Activated CD8-positive, alpha-beta memory T cell treated with anti-CD3 and anti-CD28 coated beads, Interleukin-2, amount 50 U/mL, for 1 hour (primary cell): ENCODE data around the gene SCIN.
"Not testable (repeated sequence)": the region's sequence is repeated elsewhere in the genome, so short reads cannot be mapped to it uniquely, and the experiment has no call there.

Experiments
- DNase-seq: peaks from one replicate; pipeline ENCODE4 v3.0.0-alpha.2; 2020; ENCODE audit errors: extremely low read depth

Gene SCIN

DNA sequence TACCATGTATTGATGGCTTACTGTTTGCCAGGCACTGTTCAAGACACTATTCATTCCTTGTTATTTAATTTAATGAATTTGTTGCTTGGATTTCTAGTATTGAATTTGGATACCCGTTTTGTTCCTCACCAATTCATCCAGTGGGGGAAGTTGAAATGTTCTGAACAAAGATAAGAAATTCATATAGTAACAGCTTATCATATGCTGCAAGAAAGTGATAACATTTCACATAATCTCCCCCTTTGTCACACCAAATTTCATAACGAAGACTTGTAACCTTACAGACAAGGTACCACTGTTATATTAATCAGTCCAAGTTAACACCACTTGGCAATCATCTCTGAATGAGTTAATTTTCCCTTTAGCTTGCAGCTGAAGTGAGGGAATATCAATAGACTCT lies 42.1 kb downstream of the SCIN start:
- DNase-seq, result no peak

DNA sequence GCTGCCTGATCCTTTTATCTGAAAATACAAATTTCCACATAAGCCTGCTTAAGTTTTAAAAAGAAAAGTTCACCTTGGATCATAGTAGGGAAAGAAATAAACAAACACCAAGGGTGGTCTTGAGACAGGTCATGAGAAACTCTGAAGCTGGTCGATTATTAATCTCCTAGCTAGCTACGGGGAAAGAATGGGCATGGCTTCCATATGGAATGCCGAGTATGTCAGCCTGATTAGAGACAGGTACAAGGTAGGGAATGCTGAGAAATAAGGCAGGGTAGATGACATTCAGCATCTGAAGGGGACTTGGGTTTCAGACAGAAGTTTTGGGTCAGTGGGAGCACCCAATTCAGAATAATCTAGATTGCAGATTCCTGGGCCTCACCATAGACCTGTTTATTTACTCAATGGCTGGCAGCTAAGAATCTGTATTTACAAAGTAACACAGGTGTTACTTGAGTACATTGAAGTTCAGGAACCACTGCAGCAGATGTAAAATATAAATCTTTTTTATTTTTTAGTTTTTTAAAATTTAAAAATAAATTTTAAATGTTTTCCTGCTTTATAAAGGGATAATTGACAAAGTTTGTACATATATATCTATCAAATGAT lies 49.0 kb downstream of the SCIN start:
- no peak for DNase-seq

DNA sequence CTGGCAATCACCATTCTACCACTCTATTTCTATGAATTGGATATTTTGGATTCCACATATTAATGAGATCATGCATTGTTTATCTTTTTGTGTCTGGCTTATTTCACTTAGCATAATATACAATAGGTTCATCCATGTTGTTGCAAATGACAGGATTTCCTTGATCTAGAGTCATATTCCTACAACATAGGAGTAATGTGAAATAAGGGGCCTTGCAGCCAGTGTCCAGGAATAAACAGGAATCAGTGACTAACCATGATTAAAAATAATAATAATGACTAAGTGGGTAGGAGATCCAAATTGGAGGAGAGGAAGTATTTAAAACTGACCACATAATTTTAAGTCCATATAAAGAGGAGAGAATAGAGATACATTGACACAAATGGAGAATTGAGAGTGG lies 49.9 kb downstream of the SCIN start:
- no peak for DNase-seq

DNA sequence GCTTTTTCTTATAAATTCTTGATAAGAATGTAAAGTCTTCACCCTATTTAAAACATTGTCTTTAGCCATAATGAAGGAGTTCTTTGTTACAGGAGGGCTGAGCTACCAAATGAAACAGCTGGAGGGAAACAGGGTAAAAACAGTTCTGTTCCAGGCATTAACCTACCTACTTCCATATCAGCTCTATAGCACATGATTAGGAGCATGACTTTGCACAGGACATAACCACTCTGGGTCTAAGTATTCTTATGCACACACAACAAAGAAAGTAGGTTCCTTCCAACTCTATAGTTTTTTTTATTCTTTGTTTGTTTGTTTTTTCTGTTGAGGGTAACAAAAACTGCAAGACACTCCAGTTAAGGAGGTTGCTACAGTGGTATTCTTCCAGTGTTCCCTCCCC lies 52.7 kb downstream of the SCIN start:
- no peak for DNase-seq

DNA sequence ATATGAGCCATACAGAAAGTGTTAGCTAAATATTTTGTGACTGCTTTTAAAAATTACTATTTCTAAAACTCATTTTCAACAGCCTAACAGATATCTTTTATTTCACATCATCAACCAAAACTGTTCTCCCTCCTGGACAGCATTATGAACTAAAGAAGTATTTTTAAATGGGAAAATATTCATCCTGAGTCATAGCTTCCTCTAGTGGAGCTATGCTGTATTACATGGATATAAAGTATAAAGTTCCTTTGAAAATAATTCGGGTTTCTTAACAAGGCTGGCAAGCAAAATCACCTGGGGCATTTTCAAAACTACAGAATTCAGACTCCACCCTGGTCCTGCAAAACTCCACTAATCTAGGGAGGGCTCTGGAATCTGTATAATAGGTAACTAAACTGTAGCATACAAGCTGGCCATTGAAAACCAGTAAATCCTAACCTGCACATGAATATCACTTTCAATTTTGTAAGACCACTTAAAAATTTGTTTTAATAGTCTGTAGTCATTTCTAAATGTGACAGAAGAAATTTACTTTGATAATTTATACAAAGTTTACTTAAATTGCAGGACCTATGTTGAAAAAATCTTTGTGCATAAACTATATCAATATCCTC lies 53.5 kb downstream of the SCIN start:
- DNase-seq, result no peak

DNA sequence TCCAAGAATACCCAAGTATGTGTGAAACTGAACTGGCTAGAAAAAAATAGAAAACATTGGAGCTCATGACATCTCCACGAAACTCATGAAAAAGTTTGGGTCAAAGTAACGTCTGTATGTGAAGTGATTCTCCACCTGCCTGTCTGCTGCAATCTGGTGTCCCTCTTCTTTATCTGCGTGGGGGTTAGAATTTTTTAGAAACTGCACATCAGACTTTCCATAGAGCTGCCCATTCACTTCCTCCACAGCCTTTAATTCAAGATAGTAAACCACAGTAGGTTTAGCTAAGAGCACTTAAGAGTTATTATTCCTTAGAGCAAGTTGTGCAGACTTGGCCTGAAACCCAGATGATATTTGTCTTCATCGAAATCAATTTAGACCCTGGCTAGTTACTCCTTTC lies 55.3 kb downstream of the SCIN start:
- DNase-seq, result no peak

DNA sequence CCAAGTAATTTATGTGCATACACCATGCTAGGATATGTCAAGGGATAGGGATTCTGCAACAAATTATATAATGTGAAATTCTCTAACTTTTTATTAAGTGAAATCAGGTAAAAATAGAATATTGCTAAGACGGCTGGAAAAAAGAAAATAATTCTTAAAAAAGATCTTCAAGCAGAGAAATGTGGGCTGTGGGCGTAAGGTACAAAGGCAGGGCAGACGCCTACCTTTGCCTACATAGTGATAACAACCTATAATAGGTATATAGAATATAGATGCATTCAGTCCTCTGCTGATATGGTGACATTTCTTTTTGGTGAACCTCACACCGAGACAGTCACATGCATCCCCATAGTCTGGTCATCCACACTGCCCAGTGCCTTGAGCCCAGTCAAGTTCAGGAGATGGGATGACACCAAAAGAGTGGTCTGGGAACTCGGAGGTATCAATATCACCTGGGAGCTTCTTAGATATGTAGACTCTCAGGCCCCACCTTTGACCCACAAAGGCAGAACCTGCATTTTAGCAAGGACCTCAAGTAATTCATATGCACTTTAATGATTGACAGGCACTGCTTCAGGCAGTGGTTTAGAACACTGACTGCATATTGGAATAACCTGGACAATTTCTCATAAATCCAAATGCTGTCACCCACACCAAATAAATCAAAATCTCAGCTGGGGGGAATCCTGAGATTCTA lies 59.4 kb downstream of the SCIN start:
- no peak for DNase-seq

DNA sequence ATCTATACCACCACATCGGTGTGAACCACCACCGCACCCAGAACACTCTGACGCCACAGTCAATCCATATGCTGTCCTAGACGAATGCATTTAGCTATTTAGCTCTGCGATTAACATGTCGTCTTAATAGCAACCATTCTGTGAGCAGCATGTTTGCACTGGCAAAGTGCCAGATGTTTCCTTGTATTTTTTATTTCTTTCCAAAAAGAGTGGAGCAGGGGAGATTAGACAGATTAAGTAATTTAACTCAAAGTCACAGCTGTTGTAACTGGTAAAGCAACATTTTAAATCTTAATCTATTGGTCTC lies 59.9 kb downstream of the SCIN start:
- DNase-seq, result no peak

DNA sequence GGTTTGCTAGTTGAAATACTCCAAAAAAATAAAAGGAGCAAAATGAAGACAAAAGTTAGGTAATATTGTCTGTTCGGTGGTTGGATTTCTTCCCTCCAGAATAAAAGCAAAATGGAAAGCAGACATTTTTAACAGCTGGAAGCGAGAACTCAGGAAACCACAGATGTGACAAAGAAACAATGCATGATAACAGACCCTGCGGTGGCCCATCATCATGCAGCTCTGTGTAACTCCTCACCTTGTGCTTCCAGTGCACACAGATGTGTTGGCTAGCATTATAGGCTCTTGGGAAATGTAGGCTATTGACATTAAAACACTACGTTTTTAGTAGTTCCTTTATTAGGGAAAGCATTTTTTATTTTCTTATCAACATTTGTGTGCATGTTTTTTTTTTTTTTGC lies 63.1 kb downstream of the SCIN start:
- no peak for DNase-seq

DNA sequence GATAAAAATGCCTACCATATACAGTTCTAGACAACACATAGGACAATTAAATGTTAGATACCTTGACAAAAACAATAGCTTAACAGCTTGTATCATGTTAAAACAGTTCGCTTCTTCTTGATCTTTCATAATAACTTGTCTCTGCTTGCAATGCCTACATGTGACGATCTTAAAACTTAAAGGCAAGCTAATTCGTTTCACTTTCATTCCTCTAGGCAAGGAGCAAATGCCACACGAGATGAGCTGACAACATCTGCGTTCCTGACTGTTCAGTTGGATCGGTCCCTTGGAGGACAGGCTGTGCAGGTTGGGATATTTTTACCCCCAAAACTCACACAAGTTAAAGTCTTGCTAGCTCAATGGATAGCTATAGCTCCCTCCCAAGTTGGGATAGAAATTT lies 65.3 kb downstream of the SCIN start:
- DNase-seq, result no peak

DNA sequence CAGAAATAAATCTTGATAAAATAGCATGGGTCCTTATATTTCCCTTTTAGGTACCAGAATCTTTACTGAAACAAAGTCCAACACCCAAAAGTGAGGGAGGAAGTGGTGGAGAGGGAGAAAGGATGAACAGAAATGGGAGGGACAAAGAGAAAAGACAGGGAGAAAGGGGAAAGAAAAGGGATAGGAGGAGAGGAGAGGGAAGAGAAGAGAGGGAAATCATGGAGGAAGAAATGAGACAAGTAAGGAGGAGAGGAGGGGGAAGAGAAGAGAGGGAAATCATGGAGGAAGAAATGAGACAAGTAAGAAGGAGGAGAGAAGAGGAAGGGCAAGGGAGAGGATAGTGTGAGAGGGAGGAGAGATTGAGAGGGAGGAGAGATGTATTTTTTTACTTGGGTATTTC lies 66.8 kb downstream of the SCIN start:
- DNase-seq, result no peak

DNA sequence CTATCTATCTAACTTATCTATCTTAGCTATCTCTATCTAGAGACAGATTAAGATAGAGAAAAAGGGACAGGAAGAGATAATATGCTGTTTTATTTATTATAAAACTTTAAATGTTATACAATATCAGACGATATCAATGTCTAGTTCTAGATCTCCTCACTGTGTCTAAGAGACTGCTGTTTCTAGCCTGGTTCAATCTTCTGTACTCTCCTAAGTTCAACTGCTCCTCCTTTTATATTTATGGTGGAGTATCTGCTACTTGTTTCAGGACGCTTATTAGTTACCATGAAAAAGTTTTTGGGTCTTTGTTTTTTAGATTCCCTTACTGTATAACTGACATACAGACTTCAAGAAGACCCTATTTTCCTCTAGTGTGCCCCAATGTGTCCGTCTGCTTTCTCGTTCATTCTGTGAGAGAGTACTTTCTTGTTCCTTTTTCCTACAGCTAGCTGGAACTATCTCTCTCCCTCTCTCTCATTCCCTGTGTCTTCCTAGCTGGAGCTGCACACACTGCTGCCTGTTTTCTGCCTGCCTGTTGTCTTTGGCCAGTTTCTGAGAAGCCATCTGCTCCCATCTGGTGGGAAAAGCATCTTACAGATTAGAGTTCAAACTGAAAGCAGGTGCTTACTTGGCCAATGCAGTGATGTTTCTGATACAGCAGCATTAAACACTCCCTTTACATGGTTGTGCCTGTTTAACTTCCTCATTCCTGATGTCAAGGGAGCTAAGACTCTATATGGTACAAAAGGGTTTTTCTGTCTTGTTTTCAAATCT lies 67.5 kb downstream of the SCIN start:
- no peak for DNase-seq

DNA sequence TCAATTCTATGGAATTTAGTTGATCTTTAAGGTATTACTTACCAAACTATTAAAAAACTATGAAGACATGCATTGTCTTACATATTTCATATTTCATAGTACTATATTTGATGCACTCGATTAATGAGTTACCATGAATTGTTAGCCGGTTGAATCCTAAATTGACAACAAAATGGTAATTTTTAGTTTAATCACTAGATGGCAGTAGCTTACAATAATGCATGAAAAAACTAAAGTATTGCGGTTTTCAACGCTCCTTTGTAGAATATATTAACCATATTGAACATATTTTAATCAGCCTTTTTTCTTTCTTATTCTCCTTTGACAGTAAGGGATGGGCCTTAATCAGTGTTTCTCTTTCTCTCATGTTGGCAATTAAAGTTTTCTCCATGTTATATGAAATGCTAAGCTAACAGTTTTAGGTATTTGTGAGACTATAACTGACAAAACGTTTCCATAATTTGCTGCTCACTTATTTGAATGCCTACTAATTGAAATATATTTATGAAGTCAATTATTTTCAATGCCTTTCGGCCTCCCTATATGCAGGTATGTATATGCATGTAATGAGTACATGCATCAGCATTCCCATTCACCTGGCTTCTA lies 68.4 kb downstream of the SCIN start:
- no peak for DNase-seq

DNA sequence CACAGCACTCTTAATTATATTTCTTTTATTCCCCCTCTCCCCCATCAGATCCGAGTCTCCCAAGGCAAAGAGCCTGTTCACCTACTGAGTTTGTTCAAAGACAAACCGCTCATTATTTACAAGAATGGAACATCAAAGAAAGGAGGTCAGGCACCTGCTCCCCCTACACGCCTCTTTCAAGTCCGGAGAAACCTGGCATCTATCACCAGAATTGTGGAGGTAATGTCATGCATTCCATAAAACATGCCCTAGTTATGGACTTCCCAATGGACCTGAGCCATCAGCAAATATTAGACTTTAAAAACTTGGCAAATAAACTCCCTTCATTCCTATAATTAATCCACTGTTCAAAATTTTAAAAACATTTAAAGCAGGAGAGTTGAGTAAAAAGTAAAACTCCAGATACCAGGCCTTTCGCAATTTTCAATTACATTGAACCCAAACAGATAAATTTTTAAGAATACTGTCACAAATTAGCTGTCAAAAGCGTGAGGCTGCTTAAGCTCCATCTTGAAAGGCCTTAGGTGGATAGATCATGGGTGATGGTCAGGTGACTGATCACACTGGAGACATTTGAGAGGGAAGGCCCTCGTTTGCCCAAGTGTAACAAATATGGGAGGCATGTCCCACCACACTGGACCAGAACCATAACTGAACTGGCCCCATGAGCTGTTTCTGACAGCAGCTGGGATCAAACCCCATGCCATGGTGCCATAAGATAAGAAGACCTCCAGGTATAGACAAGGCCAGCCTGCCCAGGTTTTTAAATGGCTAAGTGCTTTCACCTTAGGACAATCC lies 70.0 kb downstream of the SCIN start:
- DNase-seq, result no peak

DNA sequence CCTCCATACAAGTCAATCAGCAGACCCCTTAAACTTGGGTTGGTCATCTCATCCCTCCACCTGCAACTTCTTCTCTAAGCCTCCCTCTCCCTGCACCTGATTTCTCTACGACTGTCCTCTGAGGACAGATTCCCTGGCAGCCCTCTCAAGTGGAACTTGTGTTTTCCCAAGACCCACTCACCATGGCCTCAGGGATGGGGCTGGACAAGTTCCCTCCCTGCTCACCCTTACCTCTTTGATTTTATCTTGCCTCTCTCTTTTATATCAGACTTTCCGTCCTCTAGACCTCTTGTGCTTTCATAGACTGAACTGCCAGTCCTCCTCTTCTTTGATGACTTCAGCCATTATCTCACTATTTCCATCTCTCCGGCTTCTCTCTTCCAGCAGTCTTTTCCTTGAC lies 70.7 kb downstream of the SCIN start:
- DNase-seq, result no peak

DNA sequence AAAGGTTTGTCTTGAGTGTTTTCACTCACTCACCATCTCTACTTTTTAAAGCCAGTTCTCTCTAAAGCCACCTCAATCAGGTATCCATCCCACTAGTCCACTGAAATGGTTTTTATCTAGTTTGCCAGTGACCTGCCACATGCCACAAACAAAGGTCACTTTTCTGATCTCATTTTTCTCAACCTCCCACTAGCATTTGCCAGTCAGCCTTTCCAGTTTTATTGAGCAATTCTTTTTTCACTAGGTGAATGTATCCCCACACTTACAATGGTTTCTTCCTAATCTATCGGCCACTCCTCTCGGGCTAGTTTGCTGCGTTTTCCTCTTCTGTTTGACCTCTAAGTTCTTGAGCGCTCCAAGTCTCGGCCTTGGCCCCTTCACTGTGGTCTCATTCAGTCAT lies 72.0 kb downstream of the SCIN start:
- DNase-seq, result no peak

DNA sequence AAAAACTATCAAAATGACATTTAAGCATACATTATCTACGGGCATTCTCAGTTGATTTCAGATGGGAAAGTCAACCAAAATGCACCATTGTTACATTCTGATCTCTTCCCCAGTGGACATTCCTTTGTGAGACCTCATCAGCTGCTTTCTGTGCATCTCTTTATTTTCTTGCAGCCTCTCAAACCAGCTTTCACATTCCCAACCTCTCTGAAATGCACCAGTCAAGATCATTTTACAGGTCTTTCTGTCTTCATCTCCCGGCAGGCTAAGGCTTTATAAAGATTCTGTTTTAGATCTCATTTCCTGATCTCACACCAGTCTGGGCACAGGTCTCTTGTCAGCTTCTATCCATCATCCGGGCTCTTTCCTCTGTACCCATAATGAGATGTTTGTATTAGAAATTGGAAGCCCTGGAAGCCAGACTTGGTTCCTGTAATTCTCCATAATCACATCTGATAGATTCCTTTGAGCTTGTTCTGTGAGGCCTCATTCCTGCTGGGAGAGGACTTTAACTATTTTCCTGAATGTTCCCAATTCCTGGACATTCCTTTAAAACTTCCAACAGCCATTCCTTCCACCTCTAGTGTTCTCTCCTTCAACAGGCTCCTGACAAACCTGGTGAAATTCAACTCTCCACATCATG lies 72.6 kb downstream of the SCIN start:
- no peak for DNase-seq

DNA sequence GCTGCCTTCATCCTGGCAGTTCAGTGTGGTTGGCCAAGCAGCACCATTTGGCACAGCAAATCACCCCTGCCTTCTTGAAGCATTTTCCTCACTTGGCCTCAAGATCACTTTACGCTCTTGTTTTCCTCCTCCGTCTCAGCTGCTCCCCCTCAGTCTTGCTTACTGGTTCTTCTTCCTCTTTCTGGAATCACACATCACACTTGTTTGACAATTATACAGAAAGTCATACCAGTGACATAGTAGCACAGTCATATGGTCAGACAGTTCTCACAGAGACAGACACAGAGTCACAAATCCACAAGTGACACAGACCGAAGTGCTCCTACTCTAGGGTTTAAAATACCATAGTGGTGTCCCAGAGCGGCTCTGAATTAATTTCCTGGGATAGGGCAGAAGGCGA lies 73.1 kb downstream of the SCIN start:
- DNase-seq, result no peak

DNA sequence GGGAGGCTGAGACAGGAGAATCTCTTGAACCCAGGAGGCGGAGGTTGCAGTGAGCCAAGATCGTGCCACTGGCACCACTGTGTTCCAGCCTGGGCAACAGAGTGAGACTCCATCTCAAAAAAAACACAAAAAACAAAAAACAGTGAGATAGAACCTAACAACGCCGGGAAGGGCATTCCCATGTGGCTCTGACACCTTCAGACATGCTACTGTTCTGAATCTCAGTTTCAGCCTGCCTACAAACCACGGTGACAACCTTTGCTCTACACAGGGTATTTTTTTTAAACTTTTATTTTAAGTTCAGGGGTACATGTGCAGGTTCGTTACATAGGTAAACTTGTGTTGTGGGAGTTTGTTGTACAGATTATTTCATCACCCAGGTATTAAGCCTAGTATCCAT lies 74.7 kb downstream of the SCIN start:
- DNase-seq, result not testable (repeated sequence)

DNA sequence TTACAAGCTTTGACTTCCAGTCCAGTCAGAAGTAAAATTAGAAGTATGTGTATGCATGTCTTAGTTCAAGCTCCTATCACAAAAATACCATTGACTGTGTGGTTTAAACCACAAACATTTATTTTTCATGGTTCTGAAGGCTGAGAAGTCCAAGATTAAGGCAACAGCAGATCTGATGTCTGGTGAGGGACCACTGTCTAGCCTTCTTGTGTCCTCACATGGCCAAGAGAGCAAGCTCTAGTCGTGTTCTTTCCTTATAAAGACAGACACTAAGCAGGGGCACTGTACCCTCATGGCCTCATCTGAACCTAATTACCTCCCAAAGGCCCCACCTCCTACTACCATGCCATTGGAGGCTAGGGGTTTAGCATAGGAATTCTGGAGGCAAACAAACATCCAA lies 75.6 kb downstream of the SCIN start:
- DNase-seq, result no peak
